Measurements from ENCODE around the gene LRRFIP1.
A peak's percentile ranks its signal among the peaks of the same experiment; 100 is the strongest.

LRRFIP1 gene

DNA sequence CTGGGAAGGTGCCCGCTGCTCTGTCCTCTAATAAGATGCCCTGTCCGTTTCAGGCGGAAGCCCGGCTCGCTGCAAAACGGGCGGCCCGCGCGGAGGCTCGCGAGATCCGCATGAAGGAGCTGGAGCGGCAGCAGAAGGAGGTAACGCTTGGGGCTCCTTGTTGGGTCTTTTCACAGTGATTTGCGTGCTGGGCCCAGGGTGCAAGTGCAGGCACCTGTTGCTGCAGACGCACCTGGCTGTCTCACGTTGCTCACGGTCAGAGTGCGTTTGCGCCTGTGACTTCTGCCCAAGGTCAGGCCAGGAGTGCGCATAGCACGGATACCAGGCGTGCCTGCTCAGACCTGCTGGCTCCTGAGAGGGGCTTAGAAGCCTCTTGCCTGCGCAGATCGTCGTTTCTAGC lies 81.1 kb downstream of the LRRFIP1 start:
- intact Hi-C loops (cut with DNase I), result no loop called here
- peak in 1 of 42 donors; percentile 30 for DNase-seq

DNA sequence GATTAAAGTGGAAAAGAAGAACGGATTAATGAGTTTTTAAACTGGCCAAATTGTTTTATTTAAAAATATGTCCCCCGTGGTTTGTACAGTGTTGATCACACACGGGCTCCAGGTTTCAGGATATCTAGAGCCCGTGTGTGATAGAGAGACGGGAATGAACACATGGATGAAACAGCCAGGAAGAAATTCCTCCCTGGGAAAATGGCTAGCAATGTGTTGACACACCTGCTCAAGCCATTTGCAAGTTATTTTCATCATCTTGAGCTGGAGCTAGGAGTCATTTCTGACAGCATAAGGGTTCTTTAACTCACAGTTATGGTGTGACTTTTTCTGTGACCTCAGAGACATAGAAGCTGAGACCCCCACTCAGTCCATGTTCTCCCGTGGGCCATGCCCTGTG lies 81.6 kb downstream of the LRRFIP1 start:
- intact Hi-C loops (cut with DNase I), result no loop called here
- DNase-seq, result no peak

DNA sequence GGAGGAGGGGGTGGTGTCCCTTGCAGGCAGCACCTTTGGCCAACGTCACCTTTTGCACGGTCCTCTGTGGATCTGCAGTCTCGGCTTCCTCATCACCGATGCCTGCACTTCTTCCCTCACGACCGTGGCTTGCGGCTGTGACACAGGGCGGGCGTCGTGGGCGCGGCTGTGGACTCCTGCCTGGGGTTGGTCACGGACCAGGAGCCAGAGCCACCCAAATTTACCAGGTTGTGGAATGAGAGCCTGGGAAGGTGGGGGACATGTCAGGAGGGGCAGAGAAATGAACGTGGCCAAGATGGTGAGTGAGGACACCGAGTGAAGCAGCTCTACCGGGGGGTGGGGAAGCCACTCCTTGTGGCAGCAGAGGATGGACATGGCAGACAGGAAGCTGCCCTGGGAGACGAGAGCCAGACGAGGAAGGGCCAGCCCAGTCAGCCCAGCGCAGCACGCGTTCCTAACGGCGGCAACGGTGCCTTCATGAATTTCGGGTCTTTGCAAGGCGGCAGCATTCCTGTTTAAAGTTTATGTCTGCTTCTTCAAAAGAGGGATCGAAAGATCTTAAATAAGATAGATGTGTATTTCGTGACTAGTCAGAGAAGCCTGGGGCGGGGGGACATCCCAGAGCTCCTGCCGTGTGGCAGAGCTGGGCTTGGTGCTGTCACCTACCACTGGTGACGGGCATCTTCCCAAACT lies 84.2 kb downstream of the LRRFIP1 start:
- DNase-seq, result peak in 2 of 42 donors; percentile 22 to 38
- intact Hi-C loops (cut with DNase I), result no loop called here

- intact Hi-C loops (cut with DNase I), result no loop called here
- peak in 2 of 42 donors; percentile 22 to 33 for DNase-seq
Measured at GRCh38 chr2:237712477-237713377, 85.3 kb downstream of the LRRFIP1 start.

- intact Hi-C loops (cut with DNase I), result no loop called here
- DNase-seq, result peak in 3 of 42 donors; percentile 28 to 43 (median 35)
Measured at GRCh38 chr2:237714690-237715458, 87.5 kb downstream of the LRRFIP1 start.

- intact Hi-C loops (cut with DNase I), result no loop called here
- peak in 7 of 42 donors; percentile 16 to 40 (median 30) for DNase-seq
Measured at GRCh38 chr2:237715459-237715947, 88.1 kb downstream of the LRRFIP1 start.

DNA sequence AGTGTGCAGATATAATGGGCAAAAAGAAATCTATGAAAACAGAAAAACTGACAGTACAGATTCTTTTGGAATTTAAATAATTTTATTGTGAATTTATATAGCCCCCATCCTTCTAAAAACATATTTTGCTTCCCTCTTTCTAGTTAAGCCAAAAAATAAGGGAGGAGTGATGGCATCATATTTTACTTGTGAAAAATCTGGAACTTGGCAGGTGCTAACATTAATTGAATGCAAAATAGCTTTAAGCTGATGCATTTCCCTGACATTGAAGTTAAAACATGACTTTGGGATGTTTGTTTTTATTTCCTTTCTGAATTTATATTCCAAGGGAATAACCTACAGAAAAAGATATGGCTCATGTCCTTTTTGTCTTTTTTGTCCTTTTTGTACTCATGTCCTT lies 88.6 kb downstream of the LRRFIP1 start:
- DNase-seq, result no peak
- intact Hi-C loops (cut with DNase I), result no loop called here

DNA sequence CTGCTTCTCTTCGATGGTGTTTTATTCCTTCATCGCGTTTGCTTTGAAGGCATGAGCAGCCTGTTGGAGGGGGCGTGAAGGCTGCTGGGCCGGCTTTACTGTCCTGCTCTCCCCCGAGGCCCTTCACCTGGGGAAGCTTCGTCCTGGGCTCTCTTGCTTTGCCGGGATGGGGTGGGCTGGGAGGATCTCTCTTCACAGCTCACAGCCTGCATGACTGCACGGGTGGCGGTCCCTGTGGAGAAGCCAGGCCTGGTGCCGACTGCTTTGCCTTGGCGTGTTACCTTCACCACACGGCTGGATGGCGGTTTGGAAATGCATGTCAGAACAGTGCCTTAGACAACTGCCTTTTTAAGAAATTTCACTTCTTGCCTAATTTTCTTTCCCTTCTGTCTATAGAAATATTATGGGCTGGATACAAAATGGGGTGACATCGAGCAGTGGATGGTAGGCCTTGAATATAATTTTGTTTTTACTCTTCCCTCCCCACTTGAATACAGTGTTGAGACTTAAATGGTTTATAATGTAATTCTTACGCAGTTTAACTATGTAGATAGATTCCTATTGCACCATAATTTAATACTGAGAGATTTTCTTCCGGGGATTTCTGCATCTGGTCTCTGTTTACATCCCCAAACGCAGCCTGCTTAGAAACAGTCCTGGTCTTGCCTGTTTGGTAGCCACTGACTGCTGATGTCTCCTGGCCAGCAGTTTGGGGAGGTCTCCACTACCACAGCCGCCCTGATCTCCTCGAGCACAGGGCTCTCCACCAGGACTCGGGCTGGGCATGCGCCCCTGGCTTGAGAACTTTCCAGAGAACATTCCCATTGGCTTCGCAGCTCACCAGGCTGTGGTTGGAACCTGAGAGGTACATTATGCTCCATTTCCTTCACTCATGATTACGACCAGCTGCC lies 90.2 kb downstream of the LRRFIP1 start:
- intact Hi-C loops (cut with DNase I), result no loop called here
- DNase-seq, result peak in 2 of 42 donors; percentile 11 to 20

DNA sequence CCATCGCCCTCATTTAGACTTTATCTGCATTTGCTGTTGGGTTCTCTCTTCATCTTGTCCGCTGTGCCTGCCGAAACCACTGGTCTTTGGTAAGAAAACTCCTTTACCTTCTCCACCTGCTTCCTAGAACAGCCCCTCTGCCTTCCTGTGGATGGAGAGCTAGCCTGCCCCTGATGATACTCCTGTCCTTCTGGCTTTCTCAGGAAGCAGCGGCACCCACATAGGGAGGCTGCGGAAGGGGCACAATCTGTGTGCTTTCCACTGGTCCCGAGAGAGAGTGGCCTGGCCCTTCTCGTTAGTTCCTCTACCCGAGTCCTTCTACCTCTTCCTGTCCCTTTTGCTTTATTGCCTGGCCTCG lies 90.9 kb downstream of the LRRFIP1 start:
- DNase-seq, result peak in 1 of 42 donors; percentile 7
- intact Hi-C loops (cut with DNase I), result no loop called here

GRCh38 chr2:237720444-237720843 lies 93.1 kb downstream of the LRRFIP1 start:
- intact Hi-C loops (cut with DNase I), result no loop called here
- no peak for DNase-seq

DNA sequence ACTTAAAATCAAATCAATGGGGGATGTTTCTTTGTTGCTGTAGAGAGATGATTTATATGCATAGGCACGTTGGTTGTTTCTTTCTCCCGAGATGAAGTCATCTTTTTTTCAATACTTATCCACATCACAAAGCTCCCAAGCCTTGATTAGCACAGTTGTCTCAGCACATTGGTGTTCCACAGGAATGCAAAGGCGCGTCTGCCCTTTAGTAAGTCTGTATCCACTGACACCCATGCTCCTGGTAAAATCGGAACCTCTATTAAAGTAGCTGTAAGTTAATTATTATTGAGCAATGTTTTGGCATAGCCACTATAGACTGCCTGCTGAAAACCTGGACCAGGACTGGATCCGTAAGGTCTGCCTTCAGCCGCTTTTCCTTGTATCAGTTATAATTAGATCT lies 93.6 kb downstream of the LRRFIP1 start:
- intact Hi-C loops (cut with DNase I), result no loop called here
- DNase-seq, result peak in 1 of 42 donors; percentile 6

GRCh38 chr2:237721458-237721857 lies 94.1 kb downstream of the LRRFIP1 start:
- intact Hi-C loops (cut with DNase I), result no loop called here
- peak in 2 of 42 donors; percentile 4 for DNase-seq

DNA sequence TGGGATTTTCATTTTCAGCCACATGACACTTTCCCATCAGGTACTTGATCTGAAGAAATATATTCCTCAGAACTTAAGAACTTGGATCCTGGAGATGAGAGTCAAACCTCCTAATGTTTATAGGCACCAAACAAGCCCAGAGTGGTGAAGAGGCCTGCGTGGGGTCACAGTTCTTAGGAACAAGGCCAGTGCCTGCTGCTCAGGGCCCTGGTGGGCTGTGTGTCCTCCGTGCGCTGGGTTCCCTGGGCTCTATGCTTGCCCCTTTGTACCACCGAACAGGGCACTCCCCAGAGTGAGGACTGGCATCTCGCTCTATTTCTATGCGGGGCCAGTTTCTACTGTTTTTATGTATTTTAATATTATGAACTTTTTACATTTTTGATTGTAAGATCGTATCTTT lies 95.2 kb downstream of the LRRFIP1 start:
- DNase-seq, result peak in 2 of 42 donors; percentile 18 to 27
- intact Hi-C loops (cut with DNase I), result no loop called here

DNA sequence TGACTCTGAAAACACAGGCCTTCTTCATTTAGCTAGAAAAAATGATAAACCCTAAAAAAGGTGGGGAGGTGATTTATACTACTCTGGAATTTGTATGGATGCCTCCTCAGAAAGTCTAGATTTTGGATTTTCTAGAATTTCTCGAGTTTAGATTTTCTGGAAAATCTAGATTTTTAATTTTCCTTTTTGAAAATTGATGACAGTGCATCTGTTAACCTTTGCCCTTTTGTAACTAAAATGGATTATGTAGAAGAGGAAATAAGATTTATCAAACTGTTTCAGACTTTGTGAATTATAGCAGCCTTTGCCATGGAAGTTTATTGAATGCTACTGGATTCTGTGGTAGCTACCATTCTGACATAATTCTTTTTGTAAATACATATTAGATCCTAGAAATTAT lies 95.6 kb downstream of the LRRFIP1 start:
- intact Hi-C loops (cut with DNase I), result no loop called here
- DNase-seq, result no peak

- DNase-seq, result peak in 2 of 42 donors; percentile 28 to 29
- intact Hi-C loops (cut with DNase I), result no loop called here
Measured at GRCh38 chr2:237723602-237724001, 96.2 kb downstream of the LRRFIP1 start.

GRCh38 chr2:237724811-237725478 lies 97.6 kb downstream of the LRRFIP1 start:
- intact Hi-C loops (cut with DNase I), result no loop called here
- DNase-seq, result no peak

DNA sequence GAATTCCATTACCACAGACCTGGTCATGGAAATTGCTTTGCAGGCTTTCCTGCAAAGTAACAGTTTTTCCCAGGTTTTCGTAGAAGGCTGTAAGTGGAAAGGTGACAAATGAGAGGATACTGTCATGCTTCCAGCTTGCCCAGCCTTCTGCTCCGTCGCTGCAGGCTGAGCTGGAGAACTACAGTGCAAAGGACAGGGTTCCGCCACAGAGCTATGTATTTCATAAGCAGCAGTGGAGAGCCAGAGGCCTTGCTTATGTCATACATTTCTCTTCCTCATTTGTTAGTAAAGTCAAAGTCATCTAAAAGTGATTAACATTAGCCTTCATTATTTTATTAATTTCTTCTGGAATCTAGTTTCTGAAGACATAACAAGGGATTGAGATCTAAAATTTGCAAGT lies 98.3 kb downstream of the LRRFIP1 start:
- intact Hi-C loops (cut with DNase I), result no loop called here
- DNase-seq, result peak in 1 of 42 donors; percentile 12

DNA sequence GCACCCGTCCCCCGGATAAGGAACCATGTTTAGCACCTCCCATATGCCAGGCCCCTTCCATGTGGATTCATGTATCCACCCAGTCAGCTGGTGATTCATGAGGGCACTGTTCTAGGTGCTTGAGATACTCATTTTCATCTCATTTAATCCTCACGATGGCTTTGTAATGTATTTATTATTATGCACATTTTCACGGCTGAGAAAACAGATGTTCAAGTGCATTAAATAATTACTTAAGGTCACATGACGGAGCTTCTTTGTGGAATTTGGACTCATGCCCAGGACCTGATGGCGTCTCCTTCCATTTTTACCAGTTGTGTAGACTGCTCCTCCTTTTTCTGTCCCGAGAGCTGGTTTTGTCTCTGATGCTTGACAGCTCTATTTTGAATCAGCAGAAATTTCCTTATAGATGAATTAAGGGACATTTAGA lies 99.0 kb downstream of the LRRFIP1 start:
- DNase-seq, result peak in 1 of 42 donors; percentile 8

More for the DNA sequence above, 99.0 kb downstream of the LRRFIP1 start:
- intact Hi-C loops (cut with DNase I), result no loop called here
